Measurements from ENCODE around the gene CD48. TPM values are rescaled to one million over a fixed set of nuclear protein-coding genes. Genes with fewer than 3 reads are reported as not detected.

CD48 gene
- polyA plus RNA-seq, 3 donors: 356 to 688 (median 363) TPM

- H4K20me1 ChIP-seq (ENCODE audit: insufficient read depth, low read length): no peaks in the 10 kb centered on the region
- H3K36me3 ChIP-seq (replicated peaks in 1 of 2; ENCODE audit: control insufficient read depth in 1 of 2, insufficient read depth in 2 of 2, low read length in 2 of 2): no peaks in the 10 kb centered on the region
- no peaks in the 10 kb centered on the region for H3K79me2 ChIP-seq (ENCODE audit: insufficient read depth, low read length)
- peak in 2 of 3 donors; percentile 45 to 53 for DNase-seq
- H3K4me1 ChIP-seq (ENCODE audit: control insufficient read depth in 1 of 2, insufficient read depth in 2 of 2, low read length in 2 of 2): peaks cover 53 to 71% of the 10 kb centered on the region in 2 donors
- intact Hi-C loops (cut with micrococcal nuclease): no loop called here
- H3K9ac ChIP-seq (ENCODE audit: insufficient read depth, low read length, poor library complexity, severe bottlenecking): no peak overlapping the region
- H2AFZ ChIP-seq (ENCODE audit: insufficient read depth, low read depth, low read length, poor library complexity, severe bottlenecking): no peak overlapping the region
- WGBS (ENCODE audit: insufficient coverage): 0% methylated on average over 2 of the region's 4 CpGs
- peak overlapping the region; percentile 30 for H3K4me2 ChIP-seq (replicated peaks; ENCODE audit: extremely low read depth, low read length, poor library complexity, severe bottlenecking)
- no peak for TF ChIP-seq CTCF (IDR thresholded peaks at IDR 0.05)
- peak overlapping the region in 1 of 2 donors; percentile 41 for H3K4me3 Mint-ChIP-seq
- no peaks in the 10 kb centered on the region for H3K36me3 Mint-ChIP-seq
- peak overlapping the region; percentile 74 to 89 (median 83) for H3K27ac Mint-ChIP-seq
- no peak overlapping the region for H3K4me3 ChIP-seq (replicated peaks in 1 of 3; ENCODE audit: low read depth in 2 of 3, low read length in 3 of 3)
- H3K4me1 Mint-ChIP-seq: peaks cover 66% of the 10 kb centered on the region
- H3K9me3 ChIP-seq (replicated peaks in 1 of 2; ENCODE audit: control insufficient read depth in 1 of 2, insufficient read depth in 1 of 2, low read length in 2 of 2): no peaks in the 10 kb centered on the region
- peaks cover 0 to 1% (median 0%) of the 10 kb centered on the region in 7 donors for H3K9me3 Mint-ChIP-seq
- H3K27me3 Mint-ChIP-seq (ENCODE audit: low read depth in 3 of 3): peaks cover 0 to 2% (median 0%) of the 10 kb centered on the region in 3 donors
- H3K27me3 ChIP-seq (ENCODE audit: control insufficient read depth in 2 of 2, insufficient read depth in 2 of 2, low read length in 2 of 2): no peaks in the 10 kb centered on the region
- peak overlapping the region in 1 of 2 donors; percentile 58 for H3K27ac ChIP-seq (ENCODE audit: low read depth in 1 of 2, low read length in 2 of 2)
Observed at GRCh38 chr1:160718210-160718609, 6.6 kb upstream of the CD48 start.

GRCh38 chr1:160717306-160717705, 5.7 kb upstream of the CD48 start:
- Mint-ChIP-seq H3K27me3 (ENCODE audit: low read depth in 3 of 3) (peaks cover 0 to 2% (median 0%) of the 10 kb centered on the region in 3 donors), H3K4me1 (peaks cover 66% of the 10 kb centered on the region)
- intact Hi-C loops (cut with micrococcal nuclease): no loop called here

More at GRCh38 chr1:160717306-160717705, 5.7 kb upstream of the CD48 start:
- Histone ChIP-seq H3K4me3 (replicated peaks in 1 of 3; ENCODE audit: low read depth in 2 of 3, low read length in 3 of 3) (no peak overlapping the region), H3K36me3 (replicated peaks in 1 of 2; ENCODE audit: control insufficient read depth in 1 of 2, insufficient read depth in 2 of 2, low read length in 2 of 2) (no peaks in the 10 kb centered on the region), H3K79me2 (ENCODE audit: insufficient read depth, low read length) (peaks cover 1% of the 10 kb centered on the region), H3K9me3 (replicated peaks in 1 of 2; ENCODE audit: control insufficient read depth in 1 of 2, insufficient read depth in 1 of 2, low read length in 2 of 2) (no peaks in the 10 kb centered on the region), H3K4me1 (ENCODE audit: control insufficient read depth in 1 of 2, insufficient read depth in 2 of 2, low read length in 2 of 2) (peaks cover 54 to 70% of the 10 kb centered on the region in 2 donors), H3K4me2 (replicated peaks; ENCODE audit: extremely low read depth, low read length, poor library complexity, severe bottlenecking) (no peak overlapping the region), H3K27me3 (ENCODE audit: control insufficient read depth in 2 of 2, insufficient read depth in 2 of 2, low read length in 2 of 2) (no peaks in the 10 kb centered on the region), H3K9ac (ENCODE audit: insufficient read depth, low read length, poor library complexity, severe bottlenecking) (no peak overlapping the region), H4K20me1 (ENCODE audit: insufficient read depth, low read length) (no peaks in the 10 kb centered on the region), H3K27ac (ENCODE audit: low read depth in 1 of 2, low read length in 2 of 2) (no peak overlapping the region), H2AFZ (ENCODE audit: insufficient read depth, low read depth, low read length, poor library complexity, severe bottlenecking) (no peak overlapping the region)
- no peak for DNase-seq
- no peak for TF ChIP-seq CTCF (IDR thresholded peaks at IDR 0.05)
- Mint-ChIP-seq H3K36me3 (no peaks in the 10 kb centered on the region), H3K9me3 (peaks cover 0 to 1% (median 0%) of the 10 kb centered on the region in 7 donors), H3K4me3 (no peak overlapping the region), H3K27ac (peak overlapping the region in 1 of 7 donors; percentile 21)
- 63% methylated on average over 4 of the region's 5 CpGs for WGBS (ENCODE audit: insufficient coverage)

All from CD14-positive monocyte (primary cell).